K562 (cell line): Measurements from ENCODE around the gene DNAAF8. TPM values are rescaled to one million over a fixed set of nuclear protein-coding genes. Genes with fewer than 3 reads are reported as not detected.

ENCODE experiments used
- ESRRA ChIP-seq: fragments of 450-650 bp; IDR thresholded peaks from 2 replicates; pipeline ENCODE4 v1.6.1; 2014; ENCODE audit warnings: low read depth, mild to moderate bottlenecking, moderate library complexity, borderline replicate concordance
- KAT8 ChIP-seq: fragments of 450-650 bp; IDR thresholded peaks from 2 replicates; pipeline ENCODE4 v1.6.1; 2016; ENCODE audit warnings: low read depth, mild to moderate bottlenecking
- KDM5B ChIP-seq: fragments of 200-600 bp; sonication (generic); IDR thresholded peaks from 2 replicates; pipeline ENCODE4 v1.6.1; 2012; ENCODE audit warnings: low read depth, mild to moderate bottlenecking, moderate library complexity, low read length, control low read depth, inconsistent platforms; ENCODE audit not compliant: insufficient replicate concordance
- PCBP1 ChIP-seq: fragments of 200-400 bp; formaldehyde crosslinking; IDR thresholded peaks from 2 replicates; pipeline ENCODE4 v1.6.1; 2018; ENCODE audit warnings: mild to moderate bottlenecking, low read depth, low read length; ENCODE audit not compliant: poor library complexity, severe bottlenecking
- PHB2 ChIP-seq: fragments of 450-650 bp; IDR thresholded peaks from 2 replicates; pipeline ENCODE4 v1.6.1; 2017; ENCODE audit warnings: low read depth
- RBFOX2 ChIP-seq: fragments of 200-400 bp; formaldehyde crosslinking; IDR thresholded peaks from 2 replicates; pipeline ENCODE4 v1.6.1; 2017; ENCODE audit warnings: low read depth, mild to moderate bottlenecking, low read length, moderate library complexity
- SIN3A ChIP-seq, 2 experiments: fragments of 150-350 bp in 1 of 2; IDR thresholded peaks; 2 replicates each; pipeline ENCODE4 v1.6.1; 2011 to 2016; ENCODE audit warnings: borderline replicate concordance in 2 of 2, low read depth in 2 of 2, low read length in 2 of 2, mild to moderate bottlenecking in 2 of 2, moderate library complexity in 2 of 2; ENCODE audit not compliant: control insufficient read depth in 1 of 2
- SREBF1 ChIP-seq: fragments of 150-350 bp; IDR thresholded peaks from 2 replicates; pipeline ENCODE4 v1.6.1; 2014; ENCODE audit warnings: antibody characterized with exemption, low read depth, low read length, borderline replicate concordance
- SRF ChIP-seq, 2 experiments: fragments of 250-450, 450-650 bp in 1 of 2; sonication (Bioruptor Pico) in 1 of 2; sonication (generic) in 1 of 2; formaldehyde crosslinking; IDR thresholded peaks; 2 replicates each; pipeline versions ENCODE4 v1.5.0 to v1.5.1; 2020 to 2022; ENCODE audit warnings: mild to moderate bottlenecking in 1 of 2, missing genetic modification reagents in 1 of 2
- SRSF9 ChIP-seq: fragments of 200-400 bp; formaldehyde crosslinking; IDR thresholded peaks from 2 replicates; pipeline ENCODE4 v1.6.1; 2017; ENCODE audit warnings: low read depth, low read length, borderline replicate concordance
- TBL1XR1 ChIP-seq, 2 experiments: IDR thresholded peaks; 2 replicates each; pipeline ENCODE4 v1.6.1; 2012; ENCODE audit warnings: improper control_type of control experiment in 2 of 2, low read length in 2 of 2, mild to moderate bottlenecking in 1 of 2
- TRIM24 ChIP-seq, 2 experiments: fragments of 450-650 bp; IDR thresholded peaks; 2 replicates each; pipeline ENCODE4 v1.6.1; 2016
- U2AF2 ChIP-seq: fragments of 200-400 bp; formaldehyde crosslinking; optimal IDR thresholded peaks from 2 replicates; pipeline ENCODE3; 2017; ENCODE audit warnings: low read depth, mild to moderate bottlenecking, low read length
- ZFP36 ChIP-seq: fragments of 150-350 bp; IDR thresholded peaks from 2 replicates; pipeline ENCODE4 v1.6.1; 2018; ENCODE audit warnings: low read length, low read depth; ENCODE audit not compliant: partially characterized antibody
- polyA plus RNA-seq, 8 experiments: library from polyadenylated mRNA; depleted of rRNA in 4 of 8; stranded (reverse) in 5 of 8; unstranded in 3 of 8; fragments of >200 nt; fragmentation: Nextera tagmentation in 2 of 8; fragmentation: Illumina TruSeq in 1 of 8; extraction: Ambion mirVana in 2 of 8; extraction: Trizol in 1 of 8; gene quantifications; 2 replicates each; pipeline versions ENCODE4 v1.2.1 to v1.2.3, GENCODE V29; 2011 to 2014; ENCODE audit warnings: inconsistent platforms in 1 of 8, missing spikeins in 1 of 8
- total RNA-seq, 7 experiments: library from RNA; depleted of rRNA in 6 of 7; stranded (reverse); fragments of >200 nt in 6 of 7; fragmentation: Illumina TruSeq in 2 of 7; extraction: Trizol in 2 of 7; gene quantifications; 2 replicates each; pipeline versions ENCODE4 v1.2.1 to v1.2.3, GENCODE V29; 2011 to 2021; ENCODE audit warnings: low replicate concordance in 1 of 7
- TF ChIP-seq, protein P1 (sequence below): fragments of 450-650 bp; IDR thresholded peaks from 2 replicates; pipeline ENCODE4 v1.6.1; 2016; ENCODE audit warnings: low read depth
- TF ChIP-seq, protein P2 (sequence below): fragments of 250-450 bp; sonication (Bioruptor Pico); IDR thresholded peaks from 2 replicates; pipeline ENCODE4 v1.5.0; 2021; ENCODE audit warnings: mild to moderate bottlenecking, borderline replicate concordance

The DNAAF8 gene
- total and polyA plus RNA-seq, 9 of the 15 experiments (the other 6 are each of a cell fraction or from before 2014, with no cell fraction given) = 0.04 to 0.12 (median 0.10) TPM; not detected in 6

DNA sequence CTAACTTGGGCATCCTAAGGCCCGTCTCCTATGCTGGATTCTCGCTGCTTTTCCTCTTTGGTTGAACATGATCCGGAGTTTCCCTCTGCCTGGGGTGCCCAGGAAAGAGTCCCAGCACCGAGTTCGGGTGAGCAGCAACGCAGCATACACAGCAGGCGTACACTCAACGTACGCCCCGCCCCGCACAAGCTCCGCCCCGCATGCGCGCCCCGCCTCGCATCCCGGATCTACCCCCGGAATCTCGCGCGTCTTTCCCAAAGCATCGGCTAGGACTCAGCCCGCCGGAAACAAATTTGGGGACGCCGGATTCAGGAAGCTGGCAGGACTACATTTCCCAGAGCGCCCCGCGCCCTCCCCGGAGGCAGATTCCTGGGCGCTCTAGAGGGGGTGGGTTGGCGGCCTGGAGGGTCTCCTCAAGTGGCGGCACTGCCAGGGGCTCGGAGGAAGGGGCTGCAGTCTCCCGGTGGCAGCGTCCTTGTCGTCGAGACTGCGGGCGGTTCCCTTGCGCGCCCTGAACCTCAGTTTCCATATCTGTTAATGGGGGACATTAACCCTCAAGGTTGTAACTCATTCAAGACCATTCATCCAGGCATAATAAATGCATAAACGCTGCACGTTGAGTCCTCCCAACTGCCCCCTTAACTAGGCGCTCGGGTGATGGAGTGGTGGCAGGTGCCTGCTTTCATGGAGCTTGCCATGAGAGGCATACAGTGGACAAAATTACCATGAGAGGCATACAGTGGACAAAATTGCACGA lies 34.4 kb downstream of the DNAAF8 start (continued):
- TF ChIP-seq TBL1XR1 (IDR thresholded peaks at IDR 0.05; ENCODE audit: low read length in 2 of 2) = peak; percentile 10 to 26; a peak in 1 of 4 replicates
- TF ChIP-seq KAT8 = no peak
- TF ChIP-seq TRIM24 (IDR thresholded peaks at IDR 0.05) = peak in 1 of 2 experiments; percentile 51; a peak in 1 of 4 replicates
- TF ChIP-seq SIN3A (IDR thresholded peaks at IDR 0.05; ENCODE audit: borderline replicate concordance in 2 of 2, control insufficient read depth in 1 of 2, low read depth in 2 of 2, low read length in 2 of 2) = 0 out of 4 replicates have a peak, but pooled peaks of 1 of the 2 experiments have one; percentile 8
- TF ChIP-seq, protein P1, sequence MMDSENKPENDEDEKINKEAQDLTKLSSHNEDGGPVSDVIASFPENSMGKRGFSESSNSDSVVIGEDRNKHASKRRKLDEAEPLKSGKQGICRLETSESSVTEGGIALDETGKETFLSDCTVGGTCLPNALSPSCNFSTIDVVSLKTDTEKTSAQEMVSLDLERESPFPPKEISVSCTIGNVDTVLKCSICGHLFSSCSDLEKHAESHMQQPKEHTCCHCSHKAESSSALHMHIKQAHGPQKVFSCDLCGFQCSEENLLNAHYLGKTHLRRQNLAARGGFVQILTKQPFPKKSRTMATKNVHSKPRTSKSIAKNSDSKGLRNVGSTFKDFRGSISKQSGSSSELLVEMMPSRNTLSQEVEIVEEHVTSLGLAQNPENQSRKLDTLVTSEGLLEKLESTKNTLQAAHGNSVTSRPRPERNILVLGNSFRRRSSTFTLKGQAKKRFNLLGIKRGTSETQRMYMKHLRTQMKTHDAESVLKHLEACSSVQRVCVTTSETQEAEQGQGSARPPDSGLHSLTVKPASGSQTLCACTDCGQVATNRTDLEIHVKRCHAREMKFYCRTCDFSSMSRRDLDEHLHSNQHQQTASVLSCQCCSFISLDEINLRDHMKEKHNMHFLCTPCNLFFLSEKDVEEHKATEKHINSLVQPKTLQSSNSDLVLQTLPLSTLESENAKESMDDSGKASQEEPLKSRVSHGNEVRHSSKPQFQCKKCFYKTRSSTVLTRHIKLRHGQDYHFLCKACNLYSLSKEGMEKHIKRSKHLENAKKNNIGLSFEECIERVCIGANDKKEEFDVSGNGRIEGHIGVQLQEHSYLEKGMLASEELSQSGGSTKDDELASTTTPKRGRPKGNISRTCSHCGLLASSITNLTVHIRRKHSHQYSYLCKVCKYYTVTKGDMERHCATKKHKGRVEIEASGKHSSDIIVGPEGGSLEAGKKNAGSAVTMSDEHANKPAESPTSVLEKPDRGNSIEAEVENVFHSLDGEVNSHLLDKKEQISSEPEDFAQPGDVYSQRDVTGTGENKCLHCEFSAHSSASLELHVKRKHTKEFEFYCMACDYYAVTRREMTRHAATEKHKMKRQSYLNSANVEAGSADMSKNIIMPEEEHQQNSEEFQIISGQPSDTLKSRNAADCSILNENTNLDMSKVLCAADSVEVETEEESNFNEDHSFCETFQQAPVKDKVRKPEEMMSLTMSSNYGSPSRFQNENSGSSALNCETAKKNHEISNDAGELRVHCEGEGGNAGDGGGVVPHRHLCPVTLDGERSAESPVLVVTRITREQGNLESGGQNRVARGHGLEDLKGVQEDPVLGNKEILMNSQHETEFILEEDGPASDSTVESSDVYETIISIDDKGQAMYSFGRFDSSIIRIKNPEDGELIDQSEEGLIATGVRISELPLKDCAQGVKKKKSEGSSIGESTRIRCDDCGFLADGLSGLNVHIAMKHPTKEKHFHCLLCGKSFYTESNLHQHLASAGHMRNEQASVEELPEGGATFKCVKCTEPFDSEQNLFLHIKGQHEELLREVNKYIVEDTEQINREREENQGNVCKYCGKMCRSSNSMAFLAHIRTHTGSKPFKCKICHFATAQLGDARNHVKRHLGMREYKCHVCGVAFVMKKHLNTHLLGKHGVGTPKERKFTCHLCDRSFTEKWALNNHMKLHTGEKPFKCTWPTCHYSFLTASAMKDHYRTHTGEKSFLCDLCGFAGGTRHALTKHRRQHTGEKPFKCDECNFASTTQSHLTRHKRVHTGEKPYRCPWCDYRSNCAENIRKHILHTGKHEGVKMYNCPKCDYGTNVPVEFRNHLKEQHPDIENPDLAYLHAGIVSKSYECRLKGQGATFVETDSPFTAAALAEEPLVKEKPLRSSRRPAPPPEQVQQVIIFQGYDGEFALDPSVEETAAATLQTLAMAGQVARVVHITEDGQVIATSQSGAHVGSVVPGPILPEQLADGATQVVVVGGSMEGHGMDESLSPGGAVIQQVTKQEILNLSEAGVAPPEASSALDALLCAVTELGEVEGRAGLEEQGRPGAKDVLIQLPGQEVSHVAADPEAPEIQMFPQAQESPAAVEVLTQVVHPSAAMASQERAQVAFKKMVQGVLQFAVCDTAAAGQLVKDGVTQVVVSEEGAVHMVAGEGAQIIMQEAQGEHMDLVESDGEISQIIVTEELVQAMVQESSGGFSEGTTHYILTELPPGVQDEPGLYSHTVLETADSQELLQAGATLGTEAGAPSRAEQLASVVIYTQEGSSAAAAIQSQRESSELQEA = no peak
- no peak for TF ChIP-seq PHB2
- no peak for TF ChIP-seq ZFP36
- TF ChIP-seq SRSF9 = no peak
- TF ChIP-seq U2AF2 = no peak
- TF ChIP-seq, protein P2, sequence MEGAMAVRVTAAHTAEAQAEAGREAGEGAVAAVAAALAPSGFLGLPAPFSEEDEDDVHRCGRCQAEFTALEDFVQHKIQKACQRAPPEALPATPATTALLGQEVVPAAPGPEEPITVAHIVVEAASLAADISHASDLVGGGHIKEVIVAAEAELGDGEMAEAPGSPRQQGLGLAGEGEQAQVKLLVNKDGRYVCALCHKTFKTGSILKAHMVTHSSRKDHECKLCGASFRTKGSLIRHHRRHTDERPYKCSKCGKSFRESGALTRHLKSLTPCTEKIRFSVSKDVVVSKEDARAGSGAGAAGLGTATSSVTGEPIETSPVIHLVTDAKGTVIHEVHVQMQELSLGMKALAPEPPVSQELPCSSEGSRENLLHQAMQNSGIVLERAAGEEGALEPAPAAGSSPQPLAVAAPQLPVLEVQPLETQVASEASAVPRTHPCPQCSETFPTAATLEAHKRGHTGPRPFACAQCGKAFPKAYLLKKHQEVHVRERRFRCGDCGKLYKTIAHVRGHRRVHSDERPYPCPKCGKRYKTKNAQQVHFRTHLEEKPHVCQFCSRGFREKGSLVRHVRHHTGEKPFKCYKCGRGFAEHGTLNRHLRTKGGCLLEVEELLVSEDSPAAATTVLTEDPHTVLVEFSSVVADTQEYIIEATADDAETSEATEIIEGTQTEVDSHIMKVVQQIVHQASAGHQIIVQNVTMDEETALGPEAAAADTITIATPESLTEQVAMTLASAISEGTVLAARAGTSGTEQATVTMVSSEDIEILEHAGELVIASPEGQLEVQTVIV = no peak
- peak; percentile 81 for TF ChIP-seq KDM5B
- no peak for TF ChIP-seq SREBF1
- TF ChIP-seq SRF (CRISPR knock-in tag; IDR thresholded peaks at IDR 0.05) = peak in 1 of 2 experiments; percentile 29; a peak in 1 of 4 replicates
- peak; percentile 79 for TF ChIP-seq RBFOX2
- peak; percentile 12; the same call in 1 of the 2 replicates for TF ChIP-seq ESRRA
- TF ChIP-seq PCBP1 = peak; percentile 41
